Left renal pelvis (tissue), 4 donors: Measurements from ENCODE around the gene XRCC1. TPM values are rescaled to one million over a fixed set of nuclear protein-coding genes. Genes with fewer than 3 reads are reported as not detected.
A peak's percentile ranks its signal among the peaks of the same experiment; 100 is the strongest.

ENCODE experiments used
- DNase-seq, 4 donors: peaks; one replicate each; pipeline ENCODE4 v3.0.0-alpha.2; 2013; ENCODE audit warnings: low read depth in 4 of 4, low spot score in 3 of 4
- polyA plus RNA-seq, 4 donors: library from polyadenylated mRNA; unstranded; fragments of 120-200 nt; gene quantifications; one replicate each; pipeline ENCODE4 v1.2.1, GENCODE V29; 2013; ENCODE audit not compliant: insufficient read length in 4 of 4

The XRCC1 gene
- polyA plus RNA-seq: 10 to 100 TPM; 49.1 to 67.6 (median 57.3) TPM

- DNase-seq: peak; percentile 97 to 98 (median 98)
Measured at GRCh38 chr19:43575156-43575950, at the start of gene XRCC1, which contains the start of gene PINLYP. Gene XRCC1, minus strand, starts transcription at chr19:43575527. Its CDS starts 69 bp downstream, at chr19:43575458. Gene PINLYP, plus strand, starts transcription at chr19:43575801. Its CDS starts 1,391 bp downstream, at chr19:43577192.

DNA sequence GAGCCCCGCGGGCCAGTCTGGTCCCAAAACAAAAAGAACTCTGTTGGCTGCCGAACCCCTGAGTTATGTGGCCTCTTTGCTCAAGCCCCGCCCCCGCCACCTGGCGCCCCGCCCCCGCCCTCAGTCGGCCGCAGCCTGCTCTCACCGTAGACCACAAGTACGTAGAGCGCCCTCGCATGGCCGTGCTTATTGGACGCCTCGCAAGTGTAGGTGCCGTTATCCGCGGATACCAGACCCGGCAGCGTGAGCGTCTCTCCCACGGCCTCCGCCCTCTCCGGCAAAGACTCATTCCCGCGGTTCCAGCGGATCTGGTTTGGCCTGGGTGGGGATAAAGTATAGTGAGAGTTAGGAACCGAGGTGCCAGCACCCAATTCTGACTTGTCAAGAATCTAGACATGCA, 49.6 kb upstream of the XRCC1 start:
- no peak for DNase-seq

DNA sequence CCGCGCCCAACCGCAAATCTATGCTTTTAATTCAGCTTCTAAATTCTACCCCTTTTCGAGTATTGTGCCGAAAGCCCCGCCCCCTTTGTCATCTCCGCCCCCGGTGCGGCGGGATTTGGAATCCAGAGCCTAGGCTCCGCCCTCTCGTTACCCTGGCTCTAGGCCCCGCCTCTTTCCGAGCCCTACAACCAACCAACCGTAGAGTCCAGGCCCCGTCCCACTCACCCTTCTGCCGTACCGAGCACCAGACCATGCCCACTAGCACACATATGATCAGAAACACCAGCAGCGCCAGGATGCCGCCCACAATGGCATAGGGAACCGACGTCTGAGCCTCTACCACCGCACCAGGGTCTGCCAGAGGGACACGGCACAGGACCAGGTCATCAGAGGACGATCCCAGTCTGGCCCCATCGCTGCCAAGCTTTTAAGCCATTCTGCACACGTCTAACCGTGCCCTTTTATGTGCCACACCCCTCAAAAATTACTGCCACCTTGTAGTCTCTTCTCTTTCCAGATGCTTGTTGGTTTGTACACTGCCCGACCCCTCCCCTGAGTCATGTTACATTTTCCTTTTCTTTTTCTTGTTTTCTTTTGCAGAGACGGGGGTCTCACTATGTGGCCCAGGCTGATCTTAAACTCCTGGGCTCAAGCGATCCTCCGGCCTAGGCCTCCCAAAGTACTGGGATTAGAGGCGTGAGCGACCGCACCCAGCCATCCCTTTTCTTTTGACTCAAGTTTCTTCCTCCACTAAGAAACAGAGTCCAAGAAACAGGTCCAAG, 48.8 kb upstream of the XRCC1 start:
- DNase-seq: no peak

DNA sequence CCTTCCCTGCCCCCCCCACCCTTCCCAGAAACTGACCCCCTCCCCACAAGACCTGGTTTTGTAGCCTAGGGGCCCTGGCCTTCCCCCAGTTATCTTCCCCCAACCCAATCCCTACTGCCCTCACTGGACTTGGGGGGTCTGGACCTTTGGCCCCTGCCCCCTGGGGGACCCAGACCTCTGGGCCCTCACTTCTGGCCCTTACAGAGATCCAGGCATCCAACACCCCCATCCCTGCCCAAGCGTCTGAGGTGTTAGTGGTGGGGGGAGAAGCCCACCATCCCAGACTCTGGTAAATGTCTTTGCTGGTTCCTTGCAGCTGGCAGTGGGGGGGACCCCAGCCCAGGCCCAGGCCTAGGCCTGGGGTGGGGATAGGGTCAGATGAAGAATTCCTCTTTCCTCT, 47.6 kb upstream of the XRCC1 start:
- no peak for DNase-seq

DNA sequence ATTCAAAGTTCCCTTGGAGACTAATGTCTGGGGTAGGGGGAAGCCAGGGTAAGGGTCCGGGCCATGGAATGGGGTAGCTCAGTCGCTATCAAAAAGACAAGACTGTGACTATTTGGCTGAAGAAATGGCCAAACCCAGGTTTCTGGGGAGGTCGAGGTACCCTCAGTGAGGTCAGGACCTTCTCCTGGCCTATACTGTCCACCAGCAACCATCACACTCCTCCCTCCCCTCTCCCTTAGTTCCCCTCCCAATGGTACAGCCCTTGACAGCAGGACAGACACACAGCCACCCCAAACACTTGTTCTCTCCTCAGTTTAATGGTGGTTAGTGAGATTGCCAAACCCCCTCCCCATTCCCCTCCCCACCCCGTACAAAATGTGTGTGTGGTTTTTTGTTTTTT, 46.7 kb upstream of the XRCC1 start:
- no peak for DNase-seq

GRCh38 chr19:43620061-43621001, 45.0 kb upstream of the XRCC1 start:
- no peak for DNase-seq

DNA sequence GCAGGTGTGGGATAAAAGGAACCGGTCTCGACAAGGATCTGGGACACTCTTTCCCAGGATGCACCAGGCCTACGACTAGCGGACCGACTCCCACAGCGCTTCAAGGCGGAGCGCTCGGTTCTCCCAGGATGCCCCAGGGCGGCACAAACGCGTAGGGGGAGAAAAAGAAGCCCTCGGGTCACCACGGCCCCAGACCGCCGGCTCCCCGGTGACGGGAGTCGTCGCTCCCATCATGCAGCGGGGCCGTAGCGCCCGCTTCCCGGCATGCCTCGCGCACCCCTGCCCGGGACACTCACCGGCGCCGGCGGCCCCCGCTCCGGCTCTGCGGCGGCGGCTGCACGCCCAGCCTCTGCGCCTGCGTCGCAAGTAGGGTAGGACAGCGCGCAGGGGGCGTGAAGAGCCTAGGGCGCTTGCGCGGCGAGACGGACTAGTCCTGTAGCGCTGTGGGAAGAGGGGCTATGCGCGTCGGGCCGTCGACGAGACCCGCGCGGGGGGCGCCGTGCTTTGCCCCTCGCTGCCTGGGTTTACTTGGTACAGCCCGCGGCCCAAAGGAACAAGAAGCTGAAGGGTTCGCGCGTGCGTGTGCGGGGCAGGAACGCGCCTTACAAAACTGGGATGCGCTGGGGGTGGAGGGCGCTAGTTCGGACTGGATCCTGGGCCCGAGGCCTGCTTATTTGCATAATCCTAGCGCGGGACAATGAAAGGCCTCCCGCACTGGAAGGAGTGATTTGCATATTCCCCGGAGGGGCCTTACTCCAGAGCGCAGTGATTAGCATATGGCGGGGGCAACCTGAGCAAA, 44.1 kb upstream of the XRCC1 start, which contains the start of gene ZNF428:
Gene ZNF428, minus strand, starts transcription at position 368 of the 799 bp plus-strand sequence. CDS start 5,325 bp downstream, outside the sequence.
- peak; percentile 78 to 83 (median 80) for DNase-seq

- no peak for DNase-seq
Measured at GRCh38 chr19:43618921-43619261, 43.6 kb upstream of the XRCC1 start.

- no peak for DNase-seq
Measured at GRCh38 chr19:43616954-43617353, 41.6 kb upstream of the XRCC1 start.

DNA sequence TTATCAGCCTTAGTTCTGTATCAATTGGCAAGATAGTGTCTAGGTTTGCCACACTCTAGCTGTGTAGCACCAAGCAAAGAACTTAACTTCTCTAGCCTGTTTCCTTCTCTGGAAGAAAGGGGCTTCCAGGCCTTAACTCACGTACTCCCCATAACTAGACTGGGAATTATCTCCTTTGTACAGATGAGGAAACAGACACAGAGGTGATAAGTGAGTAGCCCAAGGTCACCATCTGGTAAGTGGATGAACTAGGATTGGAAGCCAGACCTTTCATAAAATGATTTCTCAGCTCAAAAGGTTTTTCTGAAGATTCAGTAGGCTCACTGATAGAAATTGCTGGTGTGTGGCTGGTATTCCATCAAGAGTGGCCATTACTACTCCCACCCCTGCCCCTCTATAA, 41.0 kb upstream of the XRCC1 start:
- DNase-seq: no peak

DNA sequence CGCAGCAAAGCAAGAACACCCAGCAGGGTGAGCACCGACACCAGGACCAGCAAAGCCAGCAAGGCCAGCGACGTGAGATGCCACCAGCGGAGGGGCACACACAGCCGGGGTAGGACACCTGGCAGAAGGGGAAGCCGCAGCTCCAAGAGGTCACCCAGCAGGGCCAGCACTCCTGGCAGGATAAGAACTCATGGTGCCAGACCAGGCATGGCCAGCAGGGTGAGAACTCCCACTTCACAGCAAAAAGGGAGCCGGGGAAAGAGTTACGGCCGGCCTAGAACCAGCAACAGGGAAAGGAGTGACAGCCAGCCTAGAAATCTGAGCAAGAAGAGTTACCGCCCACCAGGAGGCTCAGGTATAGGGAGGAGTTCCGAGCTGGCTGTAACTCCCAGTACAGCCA, 37.0 kb upstream of the XRCC1 start:
- DNase-seq: no peak

DNA sequence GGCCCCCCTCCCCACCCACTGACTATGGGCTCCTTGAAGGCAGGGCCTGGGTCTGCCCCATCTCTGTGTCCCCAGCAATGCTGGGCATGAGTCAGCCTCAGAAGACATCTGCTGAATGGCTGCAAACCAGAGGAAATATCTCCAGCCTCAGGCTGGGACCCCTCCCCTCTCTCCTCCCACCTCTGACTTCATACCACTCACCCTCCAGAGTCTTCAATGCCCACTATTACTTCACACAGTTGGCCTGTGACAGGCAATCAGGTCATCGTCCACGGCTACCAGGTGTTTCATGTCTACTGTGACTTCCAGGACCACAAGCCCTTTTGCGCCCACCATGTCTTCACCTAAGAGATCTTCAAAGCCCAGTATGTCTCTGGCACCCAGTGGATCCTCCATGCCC, 36.5 kb upstream of the XRCC1 start, which contains the start of gene SRRM5:
Gene SRRM5, plus strand, starts transcription at position 301 of the 400 bp plus-strand sequence. Its CDS starts 34 bp downstream, at position 335.
- no peak for DNase-seq

GRCh38 chr19:43610493-43610892, 35.2 kb upstream of the XRCC1 start:
- DNase-seq: no peak

GRCh38 chr19:43609872-43610271, 34.5 kb upstream of the XRCC1 start:
- DNase-seq: no peak

DNA sequence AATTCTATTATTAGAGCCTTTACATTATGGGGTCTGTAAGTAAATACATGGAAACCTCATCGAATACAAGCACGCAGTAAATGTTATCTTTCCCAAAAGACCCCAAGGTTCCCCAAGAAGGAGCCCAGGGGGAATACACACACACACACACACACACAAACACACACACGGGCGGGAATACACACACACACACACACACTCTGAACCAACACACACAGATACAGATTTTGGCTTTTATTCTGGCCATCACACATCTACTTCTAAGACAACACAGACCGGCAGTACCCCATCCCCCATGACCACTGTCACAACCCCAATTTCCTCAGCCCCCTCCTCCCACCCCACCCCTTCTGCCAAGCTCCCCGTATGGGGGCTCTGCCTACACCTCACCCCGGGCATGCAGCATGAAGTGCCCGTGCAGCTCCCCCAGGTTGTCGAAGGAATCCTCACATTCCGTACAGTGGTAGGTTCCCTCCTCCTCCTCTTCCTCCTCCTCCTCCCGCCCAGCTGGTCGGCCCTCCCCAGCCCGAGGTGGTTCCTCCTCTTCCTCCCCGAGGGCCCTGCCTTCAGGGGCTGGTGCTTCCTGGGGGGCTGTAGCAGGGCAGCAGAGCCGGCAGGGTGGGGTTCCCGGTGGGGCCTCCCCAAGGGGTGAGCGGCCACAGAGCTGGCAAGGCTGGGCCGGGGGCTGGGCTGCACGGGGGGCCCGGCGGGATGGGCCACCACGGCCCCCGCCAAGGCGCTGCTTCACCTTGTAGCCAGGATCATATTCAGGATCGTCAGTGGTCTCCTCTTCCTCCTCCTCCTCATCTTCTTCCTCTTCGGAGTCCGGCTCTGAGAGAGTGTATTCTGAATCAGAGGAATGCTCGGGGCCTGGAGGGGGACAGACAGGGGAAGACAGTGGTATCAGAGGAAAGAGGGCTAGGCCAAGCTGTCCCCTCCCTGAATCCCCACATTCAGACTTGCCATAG, 32.2 kb upstream of the XRCC1 start:
- DNase-seq: no peak

- no peak for DNase-seq
Measured at GRCh38 chr19:43606569-43607229, 31.4 kb upstream of the XRCC1 start.

DNA sequence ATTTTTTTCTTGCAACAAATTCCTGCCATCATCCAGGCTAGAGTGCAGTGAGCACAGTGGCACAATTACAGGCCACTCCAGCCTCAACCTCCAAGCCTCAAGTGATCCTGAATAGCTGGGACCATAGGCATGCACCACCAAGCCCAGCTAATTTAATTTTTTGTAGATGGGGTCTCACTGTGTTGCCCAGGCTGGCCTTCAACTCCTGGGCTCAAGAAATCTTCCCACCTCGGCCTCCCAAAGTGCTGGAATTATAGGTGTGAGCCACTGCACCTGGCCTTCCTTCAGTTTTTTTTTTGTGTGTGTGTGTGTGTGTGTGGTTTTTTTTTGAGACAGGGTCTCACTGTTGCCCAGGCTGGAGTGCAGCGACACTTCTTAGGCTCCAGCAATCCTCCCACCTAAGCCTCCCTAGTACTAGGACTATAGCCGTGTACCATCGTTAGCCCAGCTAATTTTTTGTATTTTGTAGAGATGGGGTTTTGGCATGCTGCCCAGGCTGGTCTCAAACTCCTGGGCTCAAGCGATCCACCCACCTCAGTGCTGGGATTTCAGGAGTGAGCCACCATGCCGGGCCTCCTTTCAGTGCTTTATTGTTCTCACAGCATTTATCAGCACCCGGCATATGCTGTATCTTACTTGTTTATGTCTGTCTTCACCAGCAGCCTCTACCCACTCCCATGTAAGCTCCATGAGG, 30.7 kb upstream of the XRCC1 start:
- DNase-seq: no peak
